ENCODE measurements around the gene NOL3. TPM values are rescaled to one million over a fixed set of nuclear protein-coding genes. Genes with fewer than 3 reads are reported as not detected.

NOL3 gene
- total and polyA plus RNA-seq, 2 donors = 5.3 to 66.6 TPM

DNA sequence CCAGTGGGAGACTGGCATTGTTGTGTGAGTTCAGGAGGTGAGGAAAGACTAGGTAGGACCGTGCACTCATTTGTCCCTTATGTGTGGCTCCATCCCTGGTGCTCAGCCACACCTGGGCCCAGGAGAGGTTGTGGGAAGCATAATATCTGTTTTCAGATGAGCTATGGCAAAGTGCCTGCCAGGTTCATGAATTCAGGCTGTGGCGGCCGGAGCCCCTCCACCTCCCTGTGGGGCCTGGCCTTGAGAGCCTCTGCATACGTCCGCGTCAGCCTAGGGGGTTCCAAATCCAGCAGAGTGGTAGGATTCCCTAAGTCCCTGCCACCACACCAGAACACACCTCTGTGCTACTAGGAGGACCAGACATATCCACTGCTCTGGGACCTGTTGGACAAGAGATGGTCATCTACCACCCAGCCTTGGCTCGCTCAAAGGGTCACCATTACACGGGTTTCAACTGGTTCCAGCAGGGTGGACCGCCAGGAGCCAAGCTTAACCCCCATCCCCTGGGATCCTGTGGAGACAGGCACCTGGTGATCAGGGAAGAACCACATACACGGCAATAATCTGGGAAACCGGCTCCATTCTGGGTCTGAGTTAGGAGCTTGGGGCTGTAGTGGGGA, 21.6 kb upstream of the NOL3 start:
- no peak overlapping the region for H3K4me3 ChIP-seq (ENCODE audit: low read depth, low read length)
- no peak overlapping the region for H3K27ac ChIP-seq (ENCODE audit: low read depth)
- 84% methylated on average over 11 of the region's 11 CpGs for WGBS
- no peaks in the 10 kb centered on the region for H3K4me1 ChIP-seq (ENCODE audit: insufficient read depth)
- DNase-seq (ENCODE audit: extremely low spot score) = no peak
- H3K36me3 ChIP-seq (ENCODE audit: insufficient read depth) = no peaks in the 10 kb centered on the region

DNA sequence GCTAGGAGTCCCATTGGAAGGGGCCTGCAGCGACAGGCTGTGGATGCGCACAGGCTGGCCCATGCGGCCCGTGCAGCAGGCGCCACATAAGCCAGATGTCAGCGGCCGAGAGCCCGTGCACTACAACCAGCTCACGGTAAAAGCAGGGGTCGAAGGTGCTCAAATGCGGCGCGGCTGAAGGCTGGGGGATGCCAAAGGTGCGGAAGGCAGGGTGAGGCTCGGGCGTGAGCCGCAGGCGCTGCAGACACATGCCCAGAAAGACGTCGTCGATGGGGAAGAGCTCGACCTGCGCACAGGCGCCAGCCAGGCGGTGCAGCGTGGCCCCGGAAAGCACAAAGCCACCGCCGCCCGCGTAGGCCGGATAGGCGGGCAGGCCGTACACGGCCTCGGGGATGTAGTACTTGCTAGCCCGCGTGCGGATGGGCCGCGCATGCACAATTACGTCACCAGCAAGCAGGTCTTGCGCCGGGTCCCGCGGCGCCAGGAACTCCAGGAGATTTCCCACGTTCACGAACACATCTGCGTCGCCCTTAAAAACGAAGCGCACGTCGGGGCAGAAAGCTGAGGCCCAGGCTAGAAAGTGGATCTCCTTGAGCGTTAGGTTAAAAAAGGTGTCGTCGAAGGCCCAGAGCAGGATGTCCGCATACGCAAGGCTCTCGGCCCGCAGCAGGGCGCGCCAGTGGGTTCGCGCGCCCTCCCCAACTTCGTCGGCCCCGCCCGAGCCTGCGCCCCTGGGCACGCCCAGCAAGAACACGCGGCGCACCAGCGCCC, 20.9 kb upstream of the NOL3 start:
- Histone ChIP-seq H3K27ac (ENCODE audit: low read depth) (no peak overlapping the region), H3K36me3 (ENCODE audit: insufficient read depth) (no peaks in the 10 kb centered on the region), H3K4me1 (ENCODE audit: insufficient read depth) (no peaks in the 10 kb centered on the region), H3K4me3 (ENCODE audit: low read depth, low read length) (peak overlapping the region; percentile 62)
- no peak for DNase-seq (ENCODE audit: extremely low spot score)
- 65% methylated on average over 77 of the region's 77 CpGs for WGBS

DNA sequence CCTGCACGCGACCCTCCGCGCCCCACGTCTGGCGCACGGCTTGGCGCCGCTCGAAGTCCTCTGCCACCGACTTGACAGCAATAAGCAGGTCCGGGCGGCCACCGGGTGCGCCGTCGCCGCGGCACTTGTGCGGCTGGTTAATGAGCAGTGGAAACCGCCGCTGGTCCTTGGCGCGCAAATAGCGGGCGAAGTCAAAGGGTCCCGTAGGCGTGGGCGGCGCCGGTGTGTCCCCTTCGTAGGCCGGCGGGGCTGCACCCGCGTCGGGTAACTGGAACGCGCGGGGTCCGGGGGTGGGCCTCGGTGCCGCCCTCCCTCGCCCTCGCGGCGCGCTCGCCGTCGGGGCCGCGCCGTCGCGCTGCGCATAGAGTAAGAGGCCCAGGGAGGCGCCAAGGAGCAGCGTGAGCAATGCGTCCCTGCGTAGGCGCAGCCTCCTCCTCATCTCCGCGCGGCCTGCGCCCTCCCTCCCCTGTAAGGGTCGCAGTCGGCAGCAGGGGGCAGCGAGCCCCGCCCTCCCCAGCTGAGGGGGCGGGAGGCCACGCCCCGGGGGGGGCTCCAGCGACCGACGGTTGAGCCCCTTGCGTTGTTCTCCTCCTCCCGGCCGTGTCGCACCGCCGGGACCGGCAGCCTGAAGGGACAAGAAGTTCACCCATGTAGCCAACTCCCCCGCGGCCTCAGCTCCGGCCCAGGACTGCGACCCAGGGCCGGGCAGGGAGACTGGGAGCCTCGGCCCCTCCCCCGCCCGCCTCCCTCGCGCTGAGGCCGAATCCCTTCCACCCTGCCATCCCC, 20.1 kb upstream of the NOL3 start:
- H3K4me1 ChIP-seq (ENCODE audit: insufficient read depth) = no peaks in the 10 kb centered on the region
- no peak for DNase-seq (ENCODE audit: extremely low spot score)
- H3K4me3 ChIP-seq (ENCODE audit: low read depth, low read length) = peak overlapping the region; percentile 62
- 7% methylated on average over 94 of the region's 94 CpGs for WGBS
- H3K27ac ChIP-seq (ENCODE audit: low read depth) = peak overlapping the region; percentile 92
- H3K36me3 ChIP-seq (ENCODE audit: insufficient read depth) = no peaks in the 10 kb centered on the region

DNA sequence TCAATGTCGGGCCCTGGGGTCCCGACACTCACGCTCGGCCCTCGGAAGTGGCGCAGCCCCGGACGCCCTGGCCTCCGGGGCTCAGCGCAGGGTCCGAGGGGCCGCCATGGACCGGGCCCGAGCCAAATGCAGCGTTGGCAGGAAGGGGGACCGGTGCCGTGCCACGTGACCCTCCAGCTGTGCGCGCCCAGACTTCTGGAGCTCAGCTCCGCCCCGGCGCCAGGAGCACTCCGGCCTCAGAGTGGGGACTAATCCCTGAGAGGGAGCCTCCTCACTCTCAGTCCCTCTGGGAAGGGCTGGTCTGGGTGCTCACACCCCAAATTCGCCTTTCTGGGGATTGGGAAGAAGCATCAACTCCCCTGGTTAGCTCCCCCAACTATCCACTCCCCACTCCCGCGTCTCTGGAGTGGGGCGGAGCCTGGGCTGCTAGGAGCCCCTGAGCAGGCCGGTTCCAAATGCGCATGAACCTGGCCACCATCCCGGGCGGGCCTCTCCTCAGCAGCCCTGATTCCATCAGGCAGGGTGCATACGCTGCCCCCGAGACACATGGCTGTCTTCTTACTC, 19.4 kb upstream of the NOL3 start, which contains the start of gene B3GNT9:
B3GNT9 (minus strand) TSS at position 166 of the 564 bp plus-strand sequence. CDS start 513 bp downstream, outside the sequence.
- under 1% methylated on average over 34 of the region's 34 CpGs for WGBS
- peak; percentile 72 for DNase-seq (ENCODE audit: extremely low spot score)
- Histone ChIP-seq H3K27ac (ENCODE audit: low read depth) (peak within 1 kb of the TSS; percentile 92), H3K4me1 (ENCODE audit: insufficient read depth) (no peaks in the 10 kb centered on the region), H3K4me3 (ENCODE audit: low read depth, low read length) (peak within 1 kb of the TSS; percentile 62), H3K36me3 (ENCODE audit: insufficient read depth) (no peaks in the 10 kb centered on the region)

DNA sequence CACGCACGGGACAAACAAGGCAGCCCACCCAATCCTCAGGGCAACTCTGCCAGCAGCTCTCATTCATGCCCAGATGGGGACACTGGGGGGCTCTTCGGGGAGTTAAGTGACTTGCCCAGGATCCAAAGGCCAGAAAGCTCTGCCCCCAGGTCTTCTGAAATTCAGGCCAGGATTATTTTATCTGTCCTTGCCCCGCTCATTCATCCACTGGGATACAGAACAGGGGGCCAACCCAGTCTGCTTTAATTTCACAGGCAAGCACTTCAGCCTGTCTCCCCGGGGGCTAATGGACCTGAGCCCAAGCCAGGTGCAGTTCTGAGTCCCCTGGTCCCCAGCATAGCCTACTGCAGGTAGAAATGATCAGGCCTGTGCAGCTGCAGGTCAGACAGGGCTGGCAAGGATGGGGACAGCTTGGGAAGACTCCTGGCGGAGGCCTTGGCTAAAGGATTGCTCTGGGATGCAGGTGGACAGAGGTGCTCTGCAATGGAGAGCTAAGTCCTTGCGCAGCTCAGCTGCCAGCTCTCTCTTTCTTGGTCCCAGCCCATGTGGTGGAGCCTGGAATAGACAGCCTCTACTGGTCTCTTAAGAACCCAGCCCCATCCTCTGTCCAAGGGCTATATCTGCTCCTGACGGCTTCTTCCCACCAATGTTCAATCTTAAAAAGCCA, 18.8 kb upstream of the NOL3 start:
- no peaks in the 10 kb centered on the region for H3K36me3 ChIP-seq (ENCODE audit: insufficient read depth)
- 49% methylated on average over 8 of the region's 8 CpGs for WGBS
- H3K27ac ChIP-seq (ENCODE audit: low read depth) = peak overlapping the region; percentile 29
- no peak for DNase-seq (ENCODE audit: extremely low spot score)
- no peaks in the 10 kb centered on the region for H3K4me1 ChIP-seq (ENCODE audit: insufficient read depth)
- H3K4me3 ChIP-seq (ENCODE audit: low read depth, low read length) = peak overlapping the region; percentile 62

DNA sequence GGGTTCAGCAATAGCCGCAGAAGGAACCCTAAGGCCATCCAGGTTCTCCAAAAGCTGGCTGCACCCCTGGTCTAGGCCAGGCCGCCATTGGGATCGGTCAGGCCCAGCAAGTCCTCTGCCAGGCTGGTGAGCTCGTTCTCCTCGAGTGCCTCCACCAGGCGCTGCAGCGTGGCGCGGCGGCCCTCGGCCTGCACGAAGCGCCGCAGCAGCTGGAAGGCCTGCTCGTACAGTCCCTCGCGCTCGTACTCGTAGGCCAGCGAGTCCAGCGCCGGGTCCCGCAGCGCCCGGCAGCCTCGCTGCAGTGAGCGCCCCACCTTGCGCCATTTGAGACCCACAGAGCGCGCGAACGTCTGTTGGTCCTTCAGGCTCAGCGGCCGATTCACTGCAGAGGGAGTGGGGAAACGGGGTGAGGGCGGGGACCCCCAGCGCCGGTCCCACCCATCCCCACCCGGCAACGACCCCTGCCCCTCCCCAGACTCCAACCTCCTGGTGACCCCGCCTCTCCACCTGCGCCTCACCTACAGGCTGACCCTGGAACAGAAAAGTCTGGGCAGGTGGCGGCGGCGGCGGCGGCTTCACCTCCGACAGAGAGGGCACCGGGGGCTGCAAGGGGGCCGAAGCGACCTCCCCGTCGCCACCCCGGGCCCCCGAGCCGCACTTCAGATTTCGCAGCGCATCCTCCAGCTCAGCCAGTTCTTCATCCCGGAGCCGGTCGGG, 15.6 kb upstream of the NOL3 start:
- H3K36me3 ChIP-seq (ENCODE audit: insufficient read depth) = no peaks in the 10 kb centered on the region
- WGBS = 27% methylated on average over 61 of the region's 61 CpGs
- no peak overlapping the region for H3K4me3 ChIP-seq (ENCODE audit: low read depth, low read length)
- DNase-seq (ENCODE audit: extremely low spot score) = no peak
- no peaks in the 10 kb centered on the region for H3K4me1 ChIP-seq (ENCODE audit: insufficient read depth)
- no peak overlapping the region for H3K27ac ChIP-seq (ENCODE audit: low read depth)

DNA sequence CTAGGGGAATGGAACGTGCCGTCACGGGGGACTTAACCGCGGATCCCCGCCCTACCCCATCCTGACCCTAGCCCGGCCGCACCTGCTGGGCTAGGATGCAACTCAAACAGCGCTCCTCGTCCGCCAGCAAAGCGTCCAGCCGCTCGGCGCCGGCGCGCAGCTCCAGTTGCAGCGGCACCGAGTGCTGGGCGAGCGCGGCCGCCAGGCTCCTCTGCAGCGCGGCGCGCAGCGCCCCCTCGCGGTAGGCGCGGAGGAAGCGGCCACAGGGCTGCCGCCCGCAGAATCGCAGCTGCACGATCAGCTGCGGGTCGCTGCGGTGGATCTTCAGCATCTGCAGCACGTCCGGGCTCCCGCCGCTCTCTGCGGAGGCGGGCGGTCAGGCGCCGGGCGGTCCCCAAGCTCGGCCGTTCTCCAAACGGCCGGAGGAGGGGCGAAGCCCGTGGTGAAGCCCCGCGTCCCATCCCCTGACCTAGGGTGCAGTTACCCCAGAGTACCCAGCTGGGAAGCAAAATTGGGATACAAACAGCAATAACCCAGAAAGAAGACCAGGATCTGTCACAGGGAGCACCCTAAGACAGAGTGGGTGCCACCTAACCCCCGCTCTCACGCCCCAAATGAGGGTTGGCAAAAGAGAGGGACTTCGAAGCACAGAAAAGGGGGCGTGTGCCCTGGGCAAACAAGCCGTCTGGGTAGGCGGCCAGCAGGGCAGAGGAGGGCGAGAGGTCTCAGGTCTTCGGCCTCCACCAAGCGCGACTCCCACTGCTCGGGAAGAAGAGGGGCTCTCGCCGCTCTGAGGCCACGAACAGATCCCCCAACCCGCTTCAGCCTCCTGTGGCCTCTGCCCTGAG, 14.8 kb upstream of the NOL3 start:
- Histone ChIP-seq H3K36me3 (ENCODE audit: insufficient read depth) (no peaks in the 10 kb centered on the region), H3K4me1 (ENCODE audit: insufficient read depth) (no peaks in the 10 kb centered on the region), H3K27ac (ENCODE audit: low read depth) (no peak overlapping the region), H3K4me3 (ENCODE audit: low read depth, low read length) (no peak overlapping the region)
- 10% methylated on average over 74 of the region's 74 CpGs for WGBS
- DNase-seq (ENCODE audit: extremely low spot score) = no peak

DNA sequence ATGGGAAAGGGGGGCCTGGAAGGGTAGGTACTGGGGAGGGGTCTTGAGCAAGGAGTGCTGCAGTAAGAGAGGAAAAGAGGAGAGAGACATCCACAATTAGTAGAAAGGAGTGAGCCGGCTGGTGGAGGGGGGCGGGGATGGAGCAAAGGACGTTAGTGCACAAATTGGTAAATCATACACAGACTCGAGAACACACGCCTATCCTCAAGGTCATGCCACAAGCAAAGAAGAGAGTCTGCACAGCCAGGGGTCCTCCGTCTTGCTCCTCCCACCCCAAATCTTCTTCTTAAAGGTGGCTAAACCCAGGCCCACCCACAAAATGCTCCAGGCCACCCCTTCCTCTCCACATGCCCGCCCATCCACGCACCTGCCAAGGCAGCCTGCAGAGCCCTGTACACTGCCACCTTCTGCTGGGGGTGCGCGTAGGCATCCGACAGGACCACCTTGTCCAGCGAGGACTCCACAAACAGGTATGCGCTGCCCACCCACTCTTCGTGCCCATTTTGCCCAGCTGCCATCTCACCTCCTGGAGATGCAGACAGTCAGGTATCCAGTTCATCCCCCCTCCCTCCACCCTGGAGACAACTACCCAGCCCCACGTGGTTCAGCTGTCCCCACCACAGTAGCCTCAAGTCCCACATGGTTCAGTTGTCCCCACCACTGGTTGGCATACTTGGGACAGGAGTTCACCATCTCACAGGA, 14.0 kb upstream of the NOL3 start:
- WGBS = 59% methylated on average over 15 of the region's 15 CpGs
- no peak for DNase-seq (ENCODE audit: extremely low spot score)
- Histone ChIP-seq H3K4me1 (ENCODE audit: insufficient read depth) (no peaks in the 10 kb centered on the region), H3K36me3 (ENCODE audit: insufficient read depth) (no peaks in the 10 kb centered on the region), H3K27ac (ENCODE audit: low read depth) (no peak overlapping the region), H3K4me3 (ENCODE audit: low read depth, low read length) (no peak overlapping the region)

DNA sequence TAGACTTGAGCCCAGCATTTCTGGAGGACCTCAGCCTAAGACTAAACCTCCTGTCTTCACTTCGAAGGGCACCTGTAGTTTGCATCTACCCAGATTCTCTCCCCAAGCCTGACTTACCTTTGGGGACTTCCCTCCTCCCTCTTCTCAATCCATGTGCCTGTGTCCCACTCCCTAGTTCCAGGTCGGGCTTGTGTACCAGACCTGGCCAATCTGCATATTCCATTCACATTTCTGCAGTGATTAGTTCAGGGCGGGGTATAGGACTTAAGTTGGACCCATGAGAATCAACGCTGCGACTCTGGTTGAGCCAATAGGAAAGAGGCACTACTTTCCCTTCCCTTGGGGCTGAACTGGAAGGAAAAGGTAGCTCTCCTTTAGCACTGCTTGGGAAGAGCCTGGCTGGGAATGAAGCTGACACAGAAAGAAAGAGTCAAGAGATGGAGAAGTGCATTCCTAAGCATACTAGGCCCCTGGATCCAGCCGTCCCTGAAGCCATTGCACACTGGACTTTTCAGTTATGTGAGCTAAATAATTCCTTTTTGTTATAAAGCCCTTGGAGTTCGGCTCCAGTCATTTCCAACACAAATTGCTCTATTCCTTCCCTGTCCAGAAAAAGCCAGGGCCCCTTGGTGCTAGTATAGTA, 13.1 kb upstream of the NOL3 start:
- no peak for DNase-seq (ENCODE audit: extremely low spot score)
- Histone ChIP-seq H3K27ac (ENCODE audit: low read depth) (no peak overlapping the region), H3K4me1 (ENCODE audit: insufficient read depth) (no peaks in the 10 kb centered on the region), H3K4me3 (ENCODE audit: low read depth, low read length) (no peak overlapping the region), H3K36me3 (ENCODE audit: insufficient read depth) (no peaks in the 10 kb centered on the region)
- WGBS = 63% methylated on average over 7 of the region's 7 CpGs

DNA sequence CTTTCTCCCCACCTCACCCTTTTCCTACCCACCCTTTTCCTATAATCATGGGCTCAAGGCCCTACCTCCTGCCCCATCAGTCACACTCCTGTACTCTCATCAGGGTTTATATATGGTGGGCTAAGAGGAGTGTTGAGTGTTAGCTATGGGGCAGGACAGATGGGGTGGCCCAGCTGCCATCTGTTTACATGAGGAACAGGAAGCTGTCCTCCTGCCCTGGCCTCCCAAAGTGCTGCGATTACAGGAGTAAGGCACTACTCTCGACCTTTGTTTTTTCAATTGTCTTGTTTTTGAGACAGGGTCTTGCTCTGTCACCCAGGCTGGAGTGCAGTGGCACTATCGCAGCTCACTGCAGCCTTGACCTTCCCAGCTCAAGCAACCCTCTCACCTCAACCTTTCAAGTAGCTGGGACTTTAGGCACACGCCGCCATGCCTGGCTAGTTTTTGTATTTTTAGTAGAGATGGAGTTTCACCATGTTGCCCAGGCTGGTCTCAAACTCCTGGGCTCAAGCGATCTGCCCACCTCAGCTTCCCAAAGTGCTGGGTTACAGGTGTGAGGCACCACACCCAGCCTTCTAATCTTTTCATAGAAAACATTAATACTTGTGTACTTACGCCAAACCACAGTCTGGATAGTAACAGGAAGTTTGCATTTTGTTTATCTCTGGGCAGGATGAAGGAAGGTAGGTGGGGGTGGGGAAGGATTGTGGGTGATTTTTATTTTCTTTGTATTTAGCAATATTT, 12.3 kb upstream of the NOL3 start:
- no peaks in the 10 kb centered on the region for H3K36me3 ChIP-seq (ENCODE audit: insufficient read depth)
- no peak overlapping the region for H3K4me3 ChIP-seq (ENCODE audit: low read depth, low read length)
- WGBS = 73% methylated on average over 7 of the region's 7 CpGs
- DNase-seq (ENCODE audit: extremely low spot score) = no peak
- peaks cover under 1% of the 10 kb centered on the region for H3K4me1 ChIP-seq (ENCODE audit: insufficient read depth)
- no peak overlapping the region for H3K27ac ChIP-seq (ENCODE audit: low read depth)
